GM12873 (cell line): Measurements from ENCODE around the gene SPAG17.

ENCODE experiments used
- CTCF ChIP-seq: IDR thresholded peaks from 2 replicates; pipeline ENCODE4 v1.5.1; 2012; ENCODE audit warnings: low read depth, mild to moderate bottlenecking, moderate library complexity, low read length, control low read depth; ENCODE audit not compliant: insufficient read depth; ENCODE audit errors: missing control alignments

Gene SPAG17

GRCh38 chr1:118122234-118123004, 62.6 kb downstream of the SPAG17 start:
- no peak for TF ChIP-seq CTCF

GRCh38 chr1:118118873-118119463, 66.1 kb downstream of the SPAG17 start:
- no peak for TF ChIP-seq CTCF

- no peak for TF ChIP-seq CTCF
Measured at GRCh38 chr1:118118469-118118868, 66.6 kb downstream of the SPAG17 start.

- TF ChIP-seq CTCF = no peak
Measured at GRCh38 chr1:118117521-118117920, 67.5 kb downstream of the SPAG17 start.

GRCh38 chr1:118116909-118117308, 68.1 kb downstream of the SPAG17 start:
- TF ChIP-seq CTCF = no peak

GRCh38 chr1:118116401-118116800, 68.6 kb downstream of the SPAG17 start:
- no peak for TF ChIP-seq CTCF

GRCh38 chr1:118115567-118116295, 69.3 kb downstream of the SPAG17 start:
- TF ChIP-seq CTCF = no peak
